ENCODE results near the gene PRLR. TPM values are rescaled to one million over a fixed set of nuclear protein-coding genes. Genes with fewer than 3 reads are reported as not detected.

Gene PRLR
- total RNA-seq, 1 experiment from 2014 or later = 2.5 TPM

GRCh38 chr5:35012365-35012764, 217.9 kb downstream of the PRLR start:
- H3K9me3 ChIP-seq (ENCODE audit: control insufficient read depth, low read depth, low read length) = no peaks in the 10 kb centered on the region
- WGBS (ENCODE audit: extremely low coverage, insufficient read length, low lambda C conversion rate) = no CpG with 5 or more reads among the region's 3 CpGs
- no peak overlapping the region for H3K23ac ChIP-seq (ENCODE audit: insufficient read length, low read depth, low read length)
- H3K4ac ChIP-seq (ENCODE audit: low read depth, low read length) = no peak overlapping the region
- no peaks in the 10 kb centered on the region for H3K27me3 ChIP-seq (ENCODE audit: insufficient read depth, low read length)
- H2AFZ ChIP-seq (ENCODE audit: low read length) = no peak overlapping the region
- no peak overlapping the region for H2BK5ac ChIP-seq (ENCODE audit: insufficient read length, low read length)
- H4K91ac ChIP-seq (ENCODE audit: insufficient read length, low read depth, low read length) = no peak overlapping the region
- H3K79me2 ChIP-seq (ENCODE audit: insufficient read depth, low read length) = no peaks in the 10 kb centered on the region
- H3K4me2 ChIP-seq (ENCODE audit: insufficient read depth, insufficient read length, low read length) = no peak overlapping the region
- no peaks in the 10 kb centered on the region for H3K4me1 ChIP-seq (ENCODE audit: insufficient read depth, low read length)
- H3K18ac ChIP-seq (ENCODE audit: insufficient read length, low read depth, low read length) = no peak overlapping the region
- no peak overlapping the region for H3K4me3 Mint-ChIP-seq
- H2BK15ac ChIP-seq (ENCODE audit: low read depth, low read length) = no peak overlapping the region
- no peak overlapping the region for H2AK5ac ChIP-seq (ENCODE audit: insufficient read length, low read length)
- H3K79me1 ChIP-seq (ENCODE audit: insufficient read depth, low read depth, low read length, poor library complexity, severe bottlenecking) = no peaks in the 10 kb centered on the region
- no peak overlapping the region for H3K56ac ChIP-seq (ENCODE audit: insufficient read length, low read depth, low read length)
- no peaks in the 10 kb centered on the region; a peak in 1 of 5 replicates for H3K9me3 Mint-ChIP-seq
- no peak overlapping the region for H3T11ph ChIP-seq (ENCODE audit: low read length)
- H3K23me2 ChIP-seq (ENCODE audit: insufficient read length, low read depth, low read length, poor library complexity, severe bottlenecking) = no peaks in the 10 kb centered on the region
- no peak overlapping the region for H3K27ac Mint-ChIP-seq
- H2BK20ac ChIP-seq (ENCODE audit: low read depth, low read length, poor library complexity, severe bottlenecking) = no peak overlapping the region
- peaks cover 2% of the 10 kb centered on the region for H3K27me3 Mint-ChIP-seq (ENCODE audit: low read depth)
- no peak overlapping the region for H2BK120ac ChIP-seq (ENCODE audit: low read depth, low read length, poor library complexity, severe bottlenecking)
- H3K27ac ChIP-seq (ENCODE audit: insufficient read length, low read depth, low read length) = no peak overlapping the region
- no peak overlapping the region for H3K9ac ChIP-seq (ENCODE audit: extremely low read depth, insufficient read length, low read length)
- H3K4me1 Mint-ChIP-seq = no peaks in the 10 kb centered on the region; a peak in 1 of 4 replicates
- no peak overlapping the region for H4K5ac ChIP-seq (ENCODE audit: insufficient read length, low read depth, low read length)
- no peak overlapping the region for H3K14ac ChIP-seq (ENCODE audit: insufficient read depth, low read length)
- no peak for TF ChIP-seq CTCF (conservative IDR thresholded peaks at IDR 0.05)
- no peak for DNase-seq
- no peak overlapping the region for H4K8ac ChIP-seq (replicated peaks; ENCODE audit: insufficient read length, low read depth, low read length)
- no peaks in the 10 kb centered on the region; a peak in 1 of 7 replicates for H3K36me3 Mint-ChIP-seq (ENCODE audit: insufficient read depth in 1 of 3, low read depth in 3 of 3)
- H2BK12ac ChIP-seq (ENCODE audit: insufficient read length, low read depth, low read length) = no peak overlapping the region
- no peaks in the 10 kb centered on the region for H4K20me1 ChIP-seq (ENCODE audit: control insufficient read depth, insufficient read depth, insufficient read length)
